NCI-H524 (cell line): Measurements from ENCODE around the gene AMPD3.
A peak's percentile ranks its signal among the peaks of the same experiment; 100 is the strongest.
"Not testable (repeated sequence)": the region's sequence is repeated elsewhere in the genome, so short reads cannot be mapped to it uniquely, and the experiment has no call there.

Experiments
- DNase-seq, 2 experiments: peaks; one replicate each; lab custom pipeline; 2025; lab: John Stamatoyannopoulos, UW

Gene AMPD3

DNA sequence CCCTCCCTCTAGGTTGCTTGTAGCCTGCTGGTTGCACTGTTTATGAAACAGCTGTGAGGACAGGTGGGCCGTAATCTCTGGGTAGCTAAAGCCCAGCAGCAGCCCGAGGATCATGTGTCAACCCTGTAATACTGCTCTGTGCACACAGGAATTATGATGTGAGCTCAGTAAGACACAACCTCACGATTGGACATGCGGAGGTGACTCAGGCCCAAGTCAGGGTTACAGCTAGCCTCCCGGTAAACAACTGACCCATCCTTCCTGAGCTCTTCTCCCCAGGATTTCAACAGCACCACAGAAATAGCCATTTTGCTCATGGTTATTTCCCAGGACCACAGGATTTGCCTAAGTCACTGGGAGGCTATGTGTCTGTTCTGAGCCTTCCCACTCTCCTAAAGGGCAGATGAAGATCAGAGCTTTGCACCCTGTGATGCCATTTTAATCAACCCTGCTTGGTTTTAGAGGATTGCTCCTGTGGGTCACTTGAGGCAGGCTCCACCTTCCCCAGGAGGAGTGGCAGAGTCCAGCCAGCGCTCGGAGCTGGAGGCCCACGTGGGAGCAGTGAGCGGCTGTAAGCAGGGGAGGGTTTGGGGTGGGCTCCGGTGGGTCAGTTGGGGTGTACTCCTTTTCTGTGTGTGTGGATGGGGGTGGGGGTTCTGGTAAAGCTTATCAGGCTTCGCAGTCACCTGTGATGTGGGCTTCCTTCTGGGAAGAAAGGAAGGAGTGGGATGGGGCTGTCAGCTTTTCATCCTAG, at the start of gene AMPD3:
Gene AMPD3, plus strand, starts transcription at position 387 of the 754 bp plus-strand sequence. CDS start 6,256 bp downstream, outside the sequence.
- peak; percentile 89 to 96 for DNase-seq

DNA sequence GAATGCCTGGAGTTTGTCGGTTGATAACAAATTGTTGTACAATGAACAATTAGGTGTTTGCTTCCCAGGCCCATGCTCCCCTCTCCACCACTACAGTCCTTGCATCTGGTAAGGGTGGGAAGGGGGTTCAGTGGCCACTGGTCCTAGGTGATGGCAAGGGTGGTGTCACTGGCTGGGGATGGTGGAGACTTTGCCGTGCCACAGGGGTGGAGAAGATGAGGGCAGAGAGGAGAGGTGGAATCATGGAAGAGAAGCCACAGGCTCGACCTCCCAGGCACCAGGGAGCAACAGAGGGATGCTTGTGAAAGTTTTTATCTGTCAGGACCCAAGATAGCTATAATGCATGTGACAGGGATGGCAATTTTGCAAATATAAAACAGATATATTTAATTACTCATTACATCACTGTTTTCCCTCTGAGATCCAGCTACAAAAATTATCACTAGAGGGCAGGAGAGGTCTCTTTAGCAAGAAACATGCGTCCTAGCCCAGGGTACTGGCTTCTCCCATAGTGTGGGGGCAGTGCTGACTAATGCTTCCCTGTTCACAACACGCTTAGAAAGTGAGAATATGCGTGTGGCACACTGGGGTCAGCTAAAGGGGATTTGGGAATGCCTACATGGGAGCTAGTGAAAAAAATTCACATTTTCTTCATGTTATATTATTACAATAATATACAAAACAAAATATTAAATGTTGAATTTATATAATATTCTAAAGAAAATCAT, 49.0 kb upstream of the AMPD3 start:
- peak; percentile 68 to 85 for DNase-seq

DNA sequence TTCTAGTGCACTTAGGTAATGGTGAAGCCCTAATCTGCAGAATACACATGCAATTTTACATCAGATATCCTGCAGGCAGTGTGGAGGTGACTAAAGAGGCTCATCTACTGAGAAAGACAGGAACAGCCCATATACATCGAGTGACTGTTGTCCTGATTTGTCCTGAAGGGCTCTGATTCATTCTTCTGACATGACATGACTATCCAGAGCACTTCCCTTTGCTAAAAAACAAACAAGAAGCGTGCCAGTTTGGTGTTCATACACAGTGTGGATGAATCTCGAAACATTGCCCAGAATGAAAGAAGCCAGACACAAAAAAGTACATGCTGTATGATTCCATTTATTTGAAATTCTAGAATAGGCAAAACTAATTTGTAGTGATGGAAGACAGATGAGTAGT, 48.0 kb upstream of the AMPD3 start:
- DNase-seq: no peak

DNA sequence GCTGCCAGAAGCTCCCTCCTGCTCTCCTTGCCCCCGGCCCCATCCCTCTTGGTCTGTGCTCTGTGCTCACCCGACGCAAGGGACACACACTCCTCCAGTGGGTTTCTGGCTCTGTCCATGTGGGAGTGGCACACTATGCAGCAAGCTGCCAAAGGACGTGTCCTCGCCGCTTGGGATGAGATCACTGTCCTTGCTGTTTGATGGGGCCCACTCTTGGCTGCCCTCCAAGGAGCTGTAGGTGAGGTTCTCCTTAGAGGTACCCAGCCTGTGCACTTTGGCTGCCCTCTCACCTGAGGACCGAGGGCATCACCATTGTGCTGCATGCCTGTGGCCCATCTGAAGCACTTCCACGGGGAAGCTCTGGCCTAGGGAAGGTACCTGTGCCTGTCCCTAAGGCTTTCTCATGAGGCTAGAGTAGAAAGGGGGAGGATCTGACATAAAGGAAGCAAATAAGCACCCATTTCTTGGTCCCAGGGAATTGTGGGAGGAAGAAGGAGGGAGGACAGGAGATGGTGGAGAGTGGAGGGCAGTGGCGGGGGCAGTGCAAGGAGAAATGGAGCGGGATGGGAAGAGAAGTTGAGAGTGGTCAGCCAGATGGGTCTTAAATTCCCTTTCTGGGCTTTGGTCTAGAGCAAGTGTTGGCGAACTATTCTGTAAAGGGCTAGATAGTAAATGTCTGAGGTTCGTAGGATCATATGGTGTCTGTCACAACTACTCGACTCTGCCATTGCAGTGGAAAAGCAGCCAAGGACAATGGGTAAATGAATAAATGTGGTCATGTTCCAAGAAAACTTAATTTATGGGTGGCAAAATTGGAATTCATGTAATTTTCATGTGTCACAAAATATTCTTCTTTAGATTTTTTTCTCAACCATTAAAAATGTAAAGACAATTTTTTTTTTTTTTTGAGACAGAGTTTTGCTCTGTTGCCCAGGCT, 47.0 kb upstream of the AMPD3 start:
- DNase-seq: no peak

DNA sequence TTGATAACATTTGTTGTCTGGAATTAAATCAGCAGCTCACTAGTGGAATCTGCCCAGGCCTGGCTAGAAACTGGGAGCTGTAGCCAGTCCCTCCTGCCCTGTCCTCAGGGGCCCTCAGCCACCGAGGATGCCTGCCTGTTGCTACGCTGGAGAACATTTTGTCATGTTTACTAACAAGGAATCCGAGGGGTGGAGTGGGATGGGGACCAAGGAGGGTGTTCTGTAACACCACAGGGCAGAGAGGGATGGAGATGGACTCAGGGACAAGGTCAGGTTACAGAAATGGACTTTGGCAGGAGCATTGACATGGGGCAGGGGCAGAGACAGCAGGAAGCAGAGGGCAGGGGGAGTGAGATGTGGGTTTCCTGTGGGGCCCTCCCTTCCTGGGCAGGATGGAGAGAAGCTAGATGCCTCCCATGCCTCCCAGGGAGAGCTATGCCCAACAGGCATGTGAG, 45.8 kb upstream of the AMPD3 start:
- DNase-seq: no peak

DNA sequence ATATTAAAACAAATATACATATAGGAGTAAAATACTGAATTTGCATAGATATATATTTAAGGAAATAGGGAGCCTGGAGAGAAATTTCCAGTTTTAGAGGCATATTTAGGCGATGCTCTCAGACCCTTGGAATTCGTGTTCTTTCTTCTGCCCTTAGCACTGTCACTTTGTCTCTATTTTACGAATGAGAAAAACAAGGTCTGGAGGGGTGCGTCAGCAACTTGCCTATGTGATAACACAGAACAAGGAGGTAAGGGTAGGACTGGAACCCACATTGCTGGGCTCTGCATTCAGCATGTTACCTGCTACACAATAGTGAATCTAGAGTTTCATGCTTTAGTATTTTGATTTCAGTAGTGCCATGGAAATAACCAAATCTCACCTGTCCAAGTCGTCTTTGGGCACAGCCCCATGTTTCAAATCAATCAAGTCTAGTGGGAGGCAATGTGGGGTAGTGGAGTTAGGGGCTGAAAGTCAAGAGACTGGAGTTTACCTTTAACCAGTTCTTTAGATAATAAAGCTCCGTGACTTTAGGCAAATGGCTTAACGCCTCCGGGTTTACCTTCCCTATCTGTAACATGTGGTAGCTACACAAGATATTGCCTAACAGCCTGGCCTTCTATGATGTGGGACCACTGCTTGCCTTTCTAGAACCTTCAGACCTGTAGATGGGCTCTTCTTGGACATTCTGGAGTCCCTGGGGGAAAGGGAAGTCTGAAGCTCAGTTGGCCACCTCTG, 44.8 kb upstream of the AMPD3 start:
- no peak for DNase-seq

DNA sequence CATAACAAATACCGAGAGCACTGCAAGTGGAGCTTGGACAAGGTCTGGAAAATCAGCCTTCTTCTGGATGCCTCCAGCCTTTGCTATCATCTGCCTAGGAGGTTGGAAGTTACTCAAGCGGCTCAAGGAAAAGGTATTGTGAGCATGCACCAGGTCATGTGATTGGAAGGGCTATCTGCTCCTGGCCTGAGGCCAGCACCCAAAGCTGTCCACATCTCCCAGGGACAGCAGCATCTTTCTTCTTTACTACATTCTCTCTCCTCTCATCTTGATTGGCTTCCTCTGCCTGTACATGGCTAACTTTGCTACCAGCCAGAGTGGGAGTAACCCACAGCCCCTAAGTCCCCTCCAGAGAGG, 44.2 kb upstream of the AMPD3 start:
- no peak for DNase-seq

DNA sequence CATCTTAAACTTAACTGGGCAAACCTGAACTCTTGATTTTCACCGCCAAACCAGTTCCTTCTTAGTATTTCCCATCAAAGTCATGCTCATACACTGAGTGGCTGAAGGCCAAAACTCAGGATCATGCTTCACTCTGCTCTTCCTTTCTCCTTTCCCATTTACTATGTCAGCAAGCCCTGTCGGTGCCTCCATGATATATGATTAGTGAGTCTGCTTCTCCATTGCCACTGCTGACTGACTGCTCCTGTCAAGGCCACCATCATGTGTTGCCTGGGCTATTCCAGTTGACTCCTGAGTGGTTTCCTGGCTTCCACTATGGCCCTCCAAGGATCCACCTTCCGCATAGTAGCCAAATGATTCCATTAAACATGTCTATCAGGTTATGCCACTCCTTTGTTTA, 42.8 kb upstream of the AMPD3 start:
- DNase-seq: no peak

DNA sequence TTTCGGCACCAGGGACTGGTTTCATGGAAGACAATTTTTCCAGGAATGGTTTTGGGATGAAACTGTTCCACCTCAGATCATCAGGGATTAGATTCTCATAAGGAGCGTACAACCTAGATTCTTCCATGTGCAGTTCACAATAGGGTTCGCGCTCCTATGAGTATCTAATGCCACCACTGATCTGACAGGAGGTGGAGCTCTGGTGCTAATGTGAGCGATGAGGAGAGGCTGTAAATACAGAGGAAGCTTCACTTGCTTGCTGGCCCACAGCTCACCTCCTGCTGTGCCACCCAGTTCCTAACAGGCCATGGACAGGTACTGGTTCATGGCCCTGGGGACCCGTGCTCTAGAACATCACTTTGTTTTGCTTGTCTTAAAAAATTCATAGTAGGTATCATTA, 41.8 kb upstream of the AMPD3 start:
- DNase-seq: peak in 1 of 2 experiments; percentile 53

DNA sequence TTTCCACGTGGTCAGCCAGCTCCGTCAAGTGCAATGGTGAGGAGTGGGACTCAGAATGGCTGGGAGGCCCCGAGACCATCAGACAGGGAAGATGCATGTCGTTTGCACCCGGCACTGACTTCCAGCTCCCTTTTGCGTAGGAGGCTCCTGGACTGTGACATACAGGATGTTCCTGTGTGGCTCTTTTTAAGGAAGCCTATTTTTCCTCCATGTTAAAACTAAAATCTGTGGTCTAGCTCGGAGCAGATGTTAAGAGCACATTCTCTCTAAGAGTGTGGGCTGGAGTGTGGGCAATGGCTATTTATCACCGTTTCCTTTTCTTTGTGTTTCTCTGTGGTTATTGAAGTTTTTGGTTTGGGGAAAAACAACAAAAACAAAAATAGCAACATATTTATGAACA, 40.9 kb upstream of the AMPD3 start:
- no peak for DNase-seq

DNA sequence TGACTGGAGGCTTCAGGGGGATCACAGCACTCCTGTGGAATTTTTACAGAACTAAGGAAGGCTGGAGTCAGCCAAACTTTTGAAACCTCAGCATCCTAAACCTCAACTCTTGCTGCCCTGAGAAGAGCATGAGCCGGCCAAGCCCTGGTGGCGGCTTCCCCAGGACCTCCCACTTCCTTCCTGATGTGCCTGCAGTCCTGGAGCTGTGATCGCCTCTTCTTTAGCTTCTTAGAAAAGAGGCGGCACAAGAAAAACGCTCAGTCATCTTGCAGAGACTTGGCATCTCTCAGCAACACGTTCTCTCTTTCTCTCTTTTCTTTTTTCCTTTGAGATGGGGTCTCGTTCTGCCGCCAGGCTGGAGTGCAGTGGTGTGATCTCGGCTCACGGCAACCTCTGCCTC, 40.4 kb upstream of the AMPD3 start:
- no peak for DNase-seq

DNA sequence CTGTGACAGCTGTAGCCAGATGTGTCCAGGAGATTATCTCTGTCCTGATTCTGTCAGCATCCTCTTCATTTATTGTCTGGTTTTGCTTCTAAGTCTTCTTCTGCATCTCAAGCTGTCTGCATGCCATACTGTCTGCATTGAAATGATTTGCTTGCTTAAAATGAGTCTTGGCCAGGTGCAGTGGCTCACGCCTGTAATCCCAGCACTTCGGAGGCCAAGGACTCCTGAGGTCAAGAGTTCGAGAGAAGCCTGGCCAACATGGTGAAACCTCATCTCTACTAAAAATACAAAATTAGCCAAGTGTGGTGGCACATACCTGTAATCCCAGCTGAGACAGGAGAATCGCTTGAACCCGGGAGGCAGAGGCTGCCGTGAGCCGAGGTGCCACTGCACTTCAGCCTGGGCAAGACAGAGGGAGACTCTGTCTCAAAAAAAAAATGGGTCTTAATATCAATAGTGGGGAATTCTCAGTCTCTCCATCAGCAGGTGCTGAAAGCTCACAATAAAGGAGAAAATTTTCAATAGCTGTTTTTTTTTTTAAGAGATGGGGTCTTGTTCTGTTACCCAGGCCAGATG, 39.2 kb upstream of the AMPD3 start:
- DNase-seq: peak in 1 of 2 experiments; percentile 10

DNA sequence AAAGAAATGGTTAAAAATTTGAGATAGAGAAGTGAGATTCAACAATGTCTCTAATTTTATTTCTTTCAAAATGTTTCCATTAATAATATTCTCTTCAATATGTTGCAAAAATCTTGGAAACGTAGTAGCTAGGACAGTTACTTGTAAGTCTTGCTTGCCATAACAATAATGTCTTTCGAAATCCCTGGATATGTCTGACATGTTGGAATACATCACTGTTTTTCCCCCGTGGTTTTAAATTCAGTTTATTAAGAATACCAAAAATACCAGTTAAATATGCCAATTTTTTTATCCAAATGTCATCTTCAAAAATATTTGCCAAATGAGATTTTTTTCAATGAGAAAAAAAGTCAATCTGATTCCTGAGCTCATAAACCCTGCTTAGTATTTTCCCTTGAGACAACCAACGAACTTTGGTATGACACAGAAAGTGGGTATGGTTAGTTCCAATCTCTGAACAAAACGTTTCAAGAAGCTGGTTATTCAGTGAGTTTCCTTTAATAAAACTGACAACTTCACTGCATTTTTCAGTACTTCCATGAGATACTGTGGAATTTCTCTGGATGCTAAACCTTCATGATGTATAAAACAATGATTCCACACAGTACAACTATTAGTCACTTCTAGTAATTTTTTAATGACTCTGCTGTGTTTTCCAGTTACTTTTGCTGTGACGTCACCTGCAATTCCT, 36.7 kb upstream of the AMPD3 start:
- DNase-seq: no peak

DNA sequence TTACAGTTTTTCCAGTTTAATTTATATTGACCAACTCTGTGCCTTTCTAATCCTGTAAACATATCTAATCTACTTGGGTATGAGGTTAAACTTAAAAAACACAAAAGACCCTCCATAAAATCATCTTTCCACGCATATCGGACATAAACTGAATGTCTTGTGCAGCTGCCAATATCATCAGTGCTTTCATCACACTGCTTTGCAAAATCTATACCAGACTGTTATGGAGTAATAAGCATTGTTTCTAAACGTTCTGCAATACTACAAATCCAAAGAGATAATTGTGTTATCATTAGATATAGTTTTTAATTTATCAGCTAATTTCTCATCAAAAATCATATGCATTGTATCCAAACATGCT, 36.1 kb upstream of the AMPD3 start:
- DNase-seq: no peak

DNA sequence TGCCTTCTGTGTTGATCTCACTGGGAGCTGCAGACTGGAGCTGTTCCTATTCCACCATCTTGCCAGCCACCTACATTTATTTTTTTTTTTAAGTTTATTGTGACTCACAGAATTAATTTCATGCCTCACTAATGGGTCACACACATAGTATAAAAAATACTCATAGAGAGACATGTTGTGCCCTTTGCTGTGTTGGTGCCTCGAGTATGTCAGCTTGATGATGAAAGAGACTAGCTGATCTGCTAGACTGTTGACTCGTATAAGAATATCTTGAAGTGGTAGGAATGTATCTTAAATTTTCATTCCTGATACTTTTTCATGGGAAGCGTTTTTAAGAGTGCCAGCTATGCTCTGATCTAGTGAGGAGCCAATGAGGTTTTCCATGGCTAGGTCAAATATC, 28.6 kb upstream of the AMPD3 start:
- DNase-seq: no peak

DNA sequence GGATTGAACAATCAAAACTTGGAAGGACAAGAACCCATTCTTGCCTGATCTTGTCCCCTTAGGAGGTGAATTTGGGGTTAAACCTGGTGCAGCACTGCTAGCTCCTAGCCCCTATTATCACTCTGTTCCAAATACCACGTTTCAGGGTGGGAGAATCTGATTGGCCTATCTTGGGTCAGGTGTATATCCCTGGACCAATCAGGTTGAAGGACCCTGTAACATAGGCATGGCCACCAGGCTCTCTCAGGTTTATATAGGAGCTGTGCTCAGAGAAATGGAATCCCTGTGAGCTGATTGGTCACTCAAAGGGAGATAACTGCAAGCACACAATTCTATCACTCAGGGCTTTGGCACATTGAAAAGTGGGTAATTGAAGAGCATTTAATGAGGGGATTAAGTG, 26.6 kb upstream of the AMPD3 start:
- peak in 1 of 2 experiments; percentile 16 for DNase-seq

DNA sequence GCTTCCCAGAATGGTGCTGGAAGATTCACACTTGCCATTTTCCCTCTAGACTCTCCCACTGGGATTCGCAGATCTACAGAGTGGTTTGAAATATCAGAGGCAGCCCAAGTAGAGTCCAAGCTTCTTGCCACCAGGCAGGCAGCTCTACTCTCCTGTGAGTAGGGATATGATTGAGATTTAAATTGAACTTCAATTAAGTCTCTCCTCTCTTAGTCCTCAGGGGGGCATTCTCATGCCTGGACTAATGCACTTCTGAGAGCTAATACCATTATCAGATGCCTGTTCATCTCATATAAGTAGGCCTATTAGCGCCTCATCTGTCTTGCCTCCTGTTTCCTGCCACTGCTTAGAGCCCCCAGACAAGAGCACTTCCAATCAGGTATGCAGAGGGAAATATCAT, 25.5 kb upstream of the AMPD3 start:
- peak; percentile 87 to 97 for DNase-seq

DNA sequence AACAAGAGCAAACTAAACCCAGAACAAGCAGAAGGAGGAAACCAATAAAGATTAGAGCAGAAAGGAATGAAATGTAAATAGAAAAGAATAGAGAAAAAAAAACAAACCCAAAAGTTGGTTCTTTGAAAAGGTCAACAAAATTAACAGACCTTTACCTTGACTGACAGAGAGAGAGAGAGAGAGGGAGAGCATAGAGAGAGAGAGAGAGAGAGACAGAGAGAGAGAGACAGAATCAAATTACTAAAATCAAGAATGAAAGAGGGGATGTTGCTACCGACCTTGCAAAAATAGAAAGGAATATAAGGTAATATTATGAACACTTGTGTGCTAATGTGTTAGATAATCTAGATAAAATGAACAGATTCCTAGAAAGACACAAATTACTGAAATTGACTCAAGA, 22.6 kb upstream of the AMPD3 start:
- no peak for DNase-seq

DNA sequence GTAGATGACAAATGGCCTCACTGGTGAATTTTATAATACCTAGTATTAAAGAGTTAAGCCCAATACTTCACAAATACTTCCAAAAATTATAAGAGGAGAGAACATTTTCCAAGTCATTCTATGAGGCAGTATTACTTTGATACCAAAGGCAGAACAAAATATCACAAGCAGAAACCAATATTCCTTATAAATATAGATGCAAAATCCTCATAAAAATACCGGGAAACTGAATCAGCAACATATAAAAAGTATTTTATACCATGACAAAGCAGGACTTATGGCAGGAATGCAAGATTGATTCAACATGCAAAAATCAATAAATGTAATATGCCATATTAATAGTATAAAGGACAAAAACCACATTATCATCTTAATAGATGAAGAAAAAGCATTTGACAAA, 22.1 kb upstream of the AMPD3 start:
- DNase-seq: no peak

DNA sequence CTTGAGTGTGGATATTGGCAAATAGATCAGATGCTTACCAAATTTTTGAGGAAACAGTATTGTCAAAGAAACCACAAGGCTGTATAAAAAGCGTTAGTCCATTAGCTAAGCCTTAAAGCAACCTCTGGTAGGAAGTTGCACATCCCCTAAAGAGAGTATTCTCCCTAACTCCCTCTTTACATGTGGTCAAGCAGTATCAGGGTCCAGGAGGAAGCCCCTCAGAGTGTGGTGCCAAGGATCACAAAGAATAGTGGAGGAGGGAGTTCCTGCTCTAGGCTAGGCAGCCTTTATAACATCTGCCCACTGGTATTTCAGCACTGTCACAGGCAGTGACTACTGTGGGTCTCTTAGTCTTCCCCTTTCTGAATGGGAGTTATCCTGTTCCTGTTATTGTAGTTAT, 18.8 kb upstream of the AMPD3 start:
- no peak for DNase-seq

DNA sequence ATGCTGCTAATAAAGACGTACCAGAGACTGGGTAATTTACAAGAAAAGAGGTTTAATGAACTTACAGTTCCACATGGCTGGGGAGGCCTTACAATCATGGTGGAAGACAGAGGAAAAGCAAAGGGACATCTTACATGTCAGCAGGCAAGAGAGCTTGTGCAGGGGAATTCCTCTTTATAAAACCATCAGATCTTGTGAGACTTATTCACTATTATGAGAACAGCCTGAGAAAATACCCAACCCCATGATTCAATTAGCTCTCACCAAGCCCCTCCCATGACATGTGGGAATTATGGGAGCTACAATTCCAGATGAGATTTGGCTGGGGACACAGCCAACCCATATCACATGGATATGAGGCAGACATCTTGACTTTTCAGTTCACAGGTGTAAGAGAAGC, 18.4 kb upstream of the AMPD3 start:
- not testable (repeated sequence) for DNase-seq
